T-helper 2 cell (primary cell): Measurements from ENCODE around the gene CORO1C.

Experiments
- DNase-seq, 5 experiments: peaks; one replicate each; pipeline versions ENCODE4 v3.0.0 to v3.0.0-alpha.2; 2012 to 2022

CORO1C gene

DNA sequence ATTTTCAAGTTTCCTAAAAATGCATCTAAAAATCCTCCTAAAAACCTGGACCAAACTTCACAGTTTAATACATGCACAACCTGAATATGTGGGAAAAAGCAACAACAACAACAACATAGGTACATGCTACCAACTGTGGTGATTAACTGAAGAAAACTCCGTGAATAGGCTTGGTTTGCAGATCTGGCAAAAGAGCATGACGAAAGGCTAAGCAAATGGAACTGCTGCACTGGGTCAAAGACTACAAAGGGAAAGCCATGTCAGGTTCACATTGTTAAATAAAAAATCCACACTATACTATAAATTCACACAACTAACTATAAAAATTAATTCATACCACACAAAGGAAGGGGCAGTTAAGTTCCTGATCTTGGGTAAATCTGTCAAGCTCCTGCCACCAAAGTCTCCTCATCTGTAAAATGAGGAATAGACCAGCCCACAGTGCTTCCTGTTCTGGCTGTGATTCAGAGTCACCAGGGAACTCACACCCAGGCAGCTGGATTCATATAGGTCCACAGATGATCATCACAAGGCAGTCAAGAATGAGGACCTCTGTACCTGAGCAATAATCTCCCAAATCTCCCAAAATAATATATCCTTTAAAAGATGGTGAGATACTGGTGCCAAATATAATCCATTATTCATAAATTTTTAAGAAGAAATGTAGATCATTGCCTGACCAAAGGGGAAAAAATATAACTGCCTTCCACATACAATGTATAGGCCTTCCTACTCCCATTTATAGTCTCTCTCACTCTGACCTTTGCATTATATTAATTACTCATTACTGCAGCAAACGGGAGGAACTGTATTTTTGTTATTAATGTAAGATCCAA, 7.0 kb downstream of the CORO1C start:
- DNase-seq = no peak

DNA sequence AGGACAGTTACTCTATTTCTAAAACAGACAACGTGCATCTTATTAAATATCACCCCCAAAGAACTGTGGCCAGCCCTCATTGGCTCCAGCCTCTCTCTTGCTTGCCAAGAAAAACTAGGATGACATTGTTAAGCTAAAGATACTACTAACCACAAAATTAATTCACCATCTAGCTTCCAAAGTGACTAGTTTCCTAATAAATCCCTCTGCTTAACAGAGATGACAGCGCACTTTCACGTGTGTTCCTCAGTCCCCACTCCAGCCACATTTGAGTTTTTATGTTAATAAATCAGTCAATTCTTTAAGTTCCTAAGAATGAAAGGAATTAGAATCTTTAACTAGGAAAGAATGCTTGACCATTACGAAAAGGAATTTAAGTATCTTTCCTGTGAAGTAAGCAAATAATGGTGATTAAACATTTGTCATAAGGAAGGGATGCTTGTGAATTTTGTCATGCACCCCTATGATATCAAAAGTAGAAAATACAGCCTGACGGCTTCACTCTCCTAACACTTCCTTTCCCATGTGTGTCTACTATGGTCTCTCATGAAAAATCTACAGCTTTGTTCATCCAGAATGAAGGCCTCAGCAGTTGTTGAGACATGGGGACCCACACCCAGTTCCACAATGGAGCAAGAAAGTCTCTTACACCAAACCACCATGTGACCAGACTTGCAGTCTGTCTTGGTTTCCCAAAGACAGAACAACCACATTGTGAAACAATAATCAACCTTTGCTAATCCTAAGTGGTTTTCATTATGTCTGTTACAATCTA, 8.1 kb downstream of the CORO1C start:
- DNase-seq = peak in 1 of 5 experiments; percentile 14

GRCh38 chr12:108722463-108722862, 8.9 kb downstream of the CORO1C start:
- no peak for DNase-seq

DNA sequence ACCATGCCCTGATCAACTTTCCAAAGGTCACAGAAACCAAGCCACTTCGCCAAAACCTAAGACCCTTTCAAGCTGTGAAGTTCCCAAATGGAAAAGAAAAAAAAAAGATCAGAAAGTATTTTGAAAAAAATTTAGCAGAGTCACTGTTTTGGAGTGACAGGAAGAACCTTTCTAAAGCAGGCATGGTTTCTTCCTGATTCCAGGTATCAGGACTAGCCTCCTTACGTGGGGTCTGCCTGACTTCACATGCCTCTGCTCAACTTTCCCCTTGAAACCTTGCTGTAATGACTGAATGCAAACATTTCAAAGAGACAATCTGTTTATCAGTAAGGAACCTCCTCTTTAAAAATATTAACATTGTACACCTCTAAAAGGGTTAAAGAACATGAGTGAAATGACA, 9.5 kb downstream of the CORO1C start:
- DNase-seq = no peak

DNA sequence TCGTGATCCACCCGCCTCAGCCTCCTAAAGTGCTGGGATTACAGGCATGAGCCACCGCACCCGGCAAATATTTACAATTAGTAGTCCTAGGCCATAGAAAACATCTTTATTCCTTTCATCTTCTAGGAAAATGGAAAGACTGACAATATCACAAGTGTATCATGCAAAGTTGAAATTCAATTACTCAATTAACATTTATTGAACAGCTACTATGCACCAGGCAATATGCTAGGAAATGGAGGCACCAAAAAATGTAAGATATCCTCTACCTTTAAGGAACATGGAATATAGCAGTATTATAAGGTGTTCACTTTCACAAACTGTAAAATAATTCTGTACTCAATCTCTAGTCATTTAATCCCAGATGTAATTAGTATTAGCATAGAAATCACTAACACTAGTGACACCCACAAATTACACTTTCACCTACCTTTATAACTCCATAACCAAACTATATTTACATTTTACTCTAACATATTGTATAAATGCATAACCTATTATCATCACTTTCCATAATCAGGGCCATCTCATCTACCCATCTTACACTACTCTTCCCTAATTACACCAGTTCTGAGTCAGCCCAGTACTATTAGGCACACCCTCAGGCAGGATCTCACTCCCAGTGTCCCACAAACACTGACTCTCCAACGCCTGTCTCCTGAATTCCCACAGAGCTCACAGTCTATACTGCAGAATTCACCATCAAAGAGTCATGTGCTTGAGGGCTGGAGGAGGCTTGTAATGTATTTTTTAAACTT, 10.4 kb downstream of the CORO1C start:
- no peak for DNase-seq

DNA sequence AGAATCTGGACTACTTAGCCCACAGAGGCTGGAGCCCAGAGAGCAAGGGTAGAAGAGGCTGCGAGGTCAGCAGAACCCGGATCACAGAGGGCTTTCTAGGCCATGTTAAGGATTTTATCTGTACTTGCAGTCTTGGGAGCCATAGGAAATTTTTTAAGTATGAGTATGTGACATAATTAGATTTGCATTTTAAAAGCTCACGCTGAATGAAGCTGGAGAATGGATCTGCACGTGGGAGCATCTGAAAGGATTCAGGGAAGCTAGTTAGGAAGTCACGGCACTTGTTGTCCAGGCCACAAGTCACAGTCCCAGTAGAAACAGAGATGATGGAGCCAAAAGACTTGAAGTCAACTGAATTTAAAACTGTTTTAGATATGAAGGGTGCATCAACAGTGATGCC, 14.1 kb downstream of the CORO1C start:
- no peak for DNase-seq

DNA sequence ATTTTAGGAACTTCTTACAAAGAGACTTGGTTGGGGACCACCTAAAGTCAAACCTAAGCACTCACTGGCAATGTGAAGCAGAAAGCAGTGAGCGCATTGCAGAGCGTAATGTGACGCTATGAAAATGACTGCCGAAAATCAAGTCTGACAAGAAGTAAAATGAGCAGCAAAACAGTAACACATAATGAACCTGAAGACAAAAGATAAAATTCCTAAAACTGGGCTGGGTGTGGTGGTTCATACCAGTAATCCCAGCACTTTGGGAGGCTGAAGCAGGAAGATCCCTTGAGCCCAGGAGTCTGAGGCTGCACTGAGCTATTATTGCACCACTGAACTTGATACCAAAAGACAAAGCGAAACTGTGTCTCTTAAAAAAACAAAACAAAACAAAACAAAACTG, 16.5 kb downstream of the CORO1C start:
- no peak for DNase-seq

DNA sequence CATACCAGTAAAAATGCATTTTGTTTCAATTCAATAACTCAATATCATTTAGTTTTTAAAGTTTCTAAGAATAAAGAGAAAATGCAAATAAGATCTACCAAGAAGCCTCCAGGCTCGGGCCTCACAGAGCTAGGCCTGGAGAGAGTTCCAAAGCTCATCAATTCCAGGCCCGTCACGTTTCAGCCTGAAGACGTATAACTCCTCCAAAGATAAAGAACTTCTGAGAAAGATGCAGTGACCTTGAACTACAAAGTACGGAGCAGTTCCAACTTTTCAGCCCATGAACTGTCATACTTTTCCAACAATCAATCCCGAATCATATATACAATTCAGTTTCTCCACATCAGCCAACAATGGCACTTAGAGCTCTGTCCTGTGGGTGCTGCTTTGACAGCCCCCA, 17.8 kb downstream of the CORO1C start:
- no peak for DNase-seq

DNA sequence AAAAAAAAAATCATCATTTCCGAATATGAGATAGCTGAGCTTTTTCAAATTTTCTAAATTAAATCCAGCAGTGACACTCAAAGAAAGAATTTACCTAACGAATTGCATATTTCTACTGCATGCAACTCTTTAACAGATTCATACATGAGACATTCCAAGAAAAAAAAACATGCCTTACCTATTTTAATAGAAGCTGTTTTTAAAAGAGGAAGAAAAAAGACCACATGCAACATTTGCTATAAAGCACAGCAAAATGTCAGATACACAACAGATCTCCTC, 18.5 kb downstream of the CORO1C start:
- DNase-seq = no peak

GRCh38 chr12:108712165-108712924, 19.0 kb downstream of the CORO1C start:
- no peak for DNase-seq

DNA sequence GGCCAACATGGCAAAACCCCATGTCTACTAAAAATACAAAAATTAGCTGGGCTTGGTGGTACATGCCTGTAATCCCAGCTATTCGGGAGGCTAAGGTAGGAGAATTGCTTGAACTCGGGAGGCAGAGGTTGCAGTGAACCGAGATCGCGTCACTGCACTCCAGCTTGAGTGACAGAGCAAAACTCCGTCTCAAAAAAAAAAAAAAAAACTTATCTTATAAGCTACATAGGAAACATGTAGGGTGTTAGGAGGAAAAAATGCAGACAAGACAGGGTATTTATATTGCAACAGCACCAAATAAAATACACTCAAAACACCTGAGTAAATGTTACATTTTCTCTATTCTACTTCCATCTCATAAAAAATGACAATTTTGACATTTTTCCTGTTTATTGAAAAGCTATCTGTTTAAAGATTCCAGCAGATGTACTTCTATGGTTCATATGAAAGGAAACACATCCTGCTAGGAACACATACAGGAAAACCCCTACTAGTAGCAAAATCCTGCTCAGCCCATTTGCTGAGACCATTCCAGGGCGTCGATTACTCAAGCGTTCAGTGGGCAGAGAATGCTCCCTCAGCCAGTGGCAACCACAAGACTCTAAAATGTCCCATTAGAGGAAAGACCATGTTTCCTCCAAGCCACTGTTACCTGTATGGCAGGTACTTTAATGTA, 19.7 kb downstream of the CORO1C start:
- no peak for DNase-seq

- DNase-seq = no peak
These were observed 21.6 kb downstream of the CORO1C start for GRCh38 chr12:108709697-108710096.

DNA sequence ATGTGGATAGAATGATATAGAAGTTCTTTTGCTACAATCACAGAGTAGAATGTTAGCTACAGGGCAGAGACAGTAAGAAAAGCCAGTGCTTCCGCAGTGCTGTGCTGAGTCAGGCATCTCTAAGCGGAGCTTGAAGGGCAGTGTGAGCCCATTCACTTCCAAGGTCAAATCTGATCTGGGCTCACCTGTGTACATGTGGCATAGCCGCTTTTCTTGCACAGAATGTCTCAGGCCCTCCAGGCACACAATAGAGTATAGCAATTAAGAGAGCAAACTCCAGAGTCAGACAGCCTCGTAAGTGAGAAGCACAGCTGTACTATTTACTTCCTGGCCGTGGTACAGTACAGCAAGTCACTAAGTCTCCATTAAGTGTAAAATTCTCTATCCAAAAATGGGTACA, 26.8 kb downstream of the CORO1C start:
- no peak for DNase-seq

GRCh38 chr12:108702595-108703320, 28.6 kb downstream of the CORO1C start:
- no peak for DNase-seq

- DNase-seq = peak in 1 of 5 experiments; percentile 51
These were observed 29.4 kb downstream of the CORO1C start for GRCh38 chr12:108701779-108702441.

DNA sequence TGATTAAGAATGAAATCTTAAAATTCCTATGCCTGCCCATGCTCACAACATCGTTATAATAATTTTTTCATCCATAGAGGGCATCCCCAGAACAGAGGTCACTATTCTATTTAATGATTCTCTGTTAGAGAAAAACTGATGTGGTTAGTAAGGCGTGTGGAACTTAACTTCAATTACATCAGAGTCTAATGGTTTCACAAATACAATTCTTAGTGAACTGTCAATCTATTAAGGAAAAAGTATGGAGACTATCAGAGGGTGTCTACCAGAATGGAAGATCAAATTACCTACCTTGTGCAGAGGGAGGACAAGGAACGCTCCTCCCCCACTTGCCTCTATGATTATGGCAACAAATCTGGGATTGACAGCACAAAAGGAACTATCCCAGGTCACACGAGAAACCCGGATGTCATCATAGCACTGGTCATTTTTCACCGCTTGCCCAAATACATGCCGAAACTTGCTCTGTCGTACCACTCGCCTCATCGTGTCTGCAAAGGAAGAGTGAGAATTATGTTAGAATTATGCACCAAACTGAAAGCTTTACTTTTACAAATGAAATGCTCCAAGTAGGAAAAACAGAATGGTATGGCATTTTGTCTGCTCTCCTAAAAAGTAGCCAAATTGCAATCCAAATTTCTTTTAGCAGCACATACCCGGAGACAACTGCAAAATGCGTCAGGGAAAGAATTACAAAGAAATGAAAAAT, 30.3 kb downstream of the CORO1C start:
- no peak for DNase-seq

DNA sequence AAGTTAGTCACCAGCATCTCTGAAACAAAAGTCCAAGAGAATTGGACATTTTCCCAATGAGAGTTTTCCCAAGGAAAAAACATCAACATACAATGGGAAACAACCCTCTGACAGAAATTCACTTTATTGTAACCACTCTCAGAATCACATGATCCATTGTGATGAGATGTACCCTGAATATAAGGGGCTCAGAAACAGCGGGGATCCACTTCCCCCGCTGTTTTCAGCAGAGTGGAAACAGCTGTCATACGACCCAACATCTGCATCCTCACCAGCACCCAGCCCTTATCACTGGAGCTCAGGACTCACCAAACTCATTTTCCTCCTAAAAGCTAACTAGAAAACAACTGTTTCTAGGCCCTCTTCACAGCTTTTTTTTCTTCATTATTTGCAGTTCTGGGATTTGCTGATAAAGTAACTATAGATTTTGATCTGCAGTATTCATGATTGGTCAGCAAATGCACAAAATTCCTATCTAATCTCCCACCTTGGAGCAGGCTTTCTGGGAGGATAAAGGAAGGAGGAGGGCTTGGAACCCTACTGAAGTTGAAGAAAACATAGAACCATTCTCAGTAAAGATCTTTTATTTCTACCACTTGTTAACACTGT, 31.3 kb downstream of the CORO1C start:
- no peak for DNase-seq

DNA sequence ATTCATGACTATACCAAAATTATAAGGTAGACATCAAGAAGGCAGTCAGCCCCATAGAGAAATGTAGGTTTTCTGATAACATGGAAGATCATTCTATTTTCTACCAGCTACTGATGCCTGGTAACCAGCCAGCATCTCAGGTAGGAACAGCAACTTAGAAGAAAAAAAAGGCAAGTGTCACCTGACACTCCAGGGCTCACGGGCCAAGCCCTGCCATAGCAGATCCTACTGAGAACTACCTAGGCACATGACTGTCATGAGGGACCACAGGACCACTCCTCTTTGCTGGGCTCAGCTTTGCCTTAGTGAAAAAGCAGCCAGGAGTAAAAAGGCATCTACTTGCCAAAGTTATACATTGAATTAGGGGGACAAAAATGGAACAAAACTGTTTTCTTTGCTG, 33.4 kb downstream of the CORO1C start:
- no peak for DNase-seq

GRCh38 chr12:108696996-108697290, 34.4 kb downstream of the CORO1C start:
- no peak for DNase-seq
